HG02852 (cell line): Measurements from ENCODE around the gene TELO2.
"Not testable (repeated sequence)": the region's sequence is repeated elsewhere in the genome, so short reads cannot be mapped to it uniquely, and the experiment has no call there.

Experiments
- ATAC-seq: cut with Tn5 transposase; IDR thresholded peaks from one replicate; pipeline ENCODE4 v1.9.1; 2021; ENCODE audit warnings: mild to moderate bottlenecking, moderate library complexity; ENCODE audit not compliant: unreplicated experiment

The TELO2 gene

DNA sequence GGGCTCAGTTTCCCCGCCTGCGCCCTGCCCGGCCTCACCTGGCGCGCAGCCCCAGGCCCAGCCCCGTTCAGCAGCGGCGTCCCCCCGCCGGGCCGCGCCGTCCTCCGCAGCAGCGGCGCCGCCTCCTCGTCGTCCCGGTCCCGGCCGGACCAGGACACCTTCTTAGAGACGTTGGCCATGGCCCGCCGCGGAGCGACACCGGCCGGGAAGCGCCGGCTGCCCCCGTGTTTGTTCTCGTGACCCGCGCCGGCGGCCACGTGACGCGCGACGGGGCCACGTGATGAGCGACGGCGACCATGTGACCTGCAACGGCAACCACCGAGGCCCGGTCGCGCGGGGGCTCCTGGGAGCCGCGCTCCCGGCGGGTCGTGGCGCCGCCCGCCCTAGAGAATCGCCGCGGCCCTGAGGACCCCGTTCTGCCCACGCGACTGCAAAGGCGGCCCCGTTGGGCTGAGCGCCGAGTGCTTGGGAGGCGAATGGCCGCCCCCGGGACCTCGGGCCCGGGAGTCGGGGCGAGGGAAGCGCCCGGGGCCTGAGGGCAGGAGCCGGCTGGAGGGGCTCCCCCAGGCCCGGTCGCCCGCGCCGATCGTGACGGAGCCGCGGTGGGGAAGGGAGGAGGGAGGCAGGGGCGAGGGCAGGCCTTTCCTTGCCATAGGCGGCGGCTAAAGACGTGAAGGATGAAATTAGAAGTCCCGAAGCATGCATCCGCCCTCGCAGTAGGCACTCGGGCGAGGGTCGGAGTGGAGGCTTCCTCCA lies 18.2 kb upstream of the TELO2 start, which contains the start of gene CLCN7:
CLCN7 (minus strand) TSS at position 233 of the 756 bp plus-strand sequence; CDS start at position 179, 54 bp downstream.
- ATAC-seq: peak; percentile 85

GRCh38 chr16:1475552-1476114 lies 17.5 kb upstream of the TELO2 start:
- no peak for ATAC-seq

DNA sequence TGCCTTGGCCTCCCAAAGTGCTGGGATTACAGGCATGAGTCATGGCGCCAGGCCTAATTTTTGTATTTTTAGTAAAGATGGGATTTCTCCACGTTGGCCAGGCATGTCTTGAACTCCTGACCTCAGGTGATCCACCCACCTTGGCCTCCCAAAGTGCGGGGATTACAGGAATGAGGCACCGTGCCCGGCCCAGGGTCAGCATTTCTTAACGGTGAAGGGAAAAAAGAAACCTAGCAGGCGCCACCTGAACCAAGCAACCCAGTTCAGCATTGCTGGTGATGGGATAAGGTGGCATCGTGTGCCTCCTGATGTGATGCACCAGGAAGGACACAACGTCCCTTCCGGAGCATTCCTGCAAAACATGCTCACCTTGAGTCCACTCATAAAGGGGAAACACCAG lies 16.1 kb upstream of the TELO2 start:
- ATAC-seq: no peak

DNA sequence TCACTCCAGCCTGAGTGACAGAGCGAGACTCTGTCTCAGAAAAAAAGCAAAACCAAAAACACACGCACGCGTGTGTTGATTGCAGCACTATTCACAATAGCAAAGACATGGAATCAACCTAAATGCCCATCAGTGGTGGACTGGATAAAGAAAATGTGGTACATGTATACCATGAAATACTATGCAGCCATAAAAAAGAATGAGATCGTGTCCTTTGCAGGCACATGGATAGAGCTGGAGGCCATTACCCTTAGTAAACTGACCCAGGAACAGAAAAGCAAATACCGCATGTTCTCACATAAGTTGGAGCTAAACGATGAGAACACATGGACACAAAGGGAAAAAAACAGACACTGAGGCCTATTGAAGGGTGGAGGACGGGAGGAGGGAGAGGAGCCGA lies 14.2 kb upstream of the TELO2 start:
- ATAC-seq: not testable (repeated sequence)

- ATAC-seq: no peak
Observed at GRCh38 chr16:1481906-1482835, 11.0 kb upstream of the TELO2 start.

DNA sequence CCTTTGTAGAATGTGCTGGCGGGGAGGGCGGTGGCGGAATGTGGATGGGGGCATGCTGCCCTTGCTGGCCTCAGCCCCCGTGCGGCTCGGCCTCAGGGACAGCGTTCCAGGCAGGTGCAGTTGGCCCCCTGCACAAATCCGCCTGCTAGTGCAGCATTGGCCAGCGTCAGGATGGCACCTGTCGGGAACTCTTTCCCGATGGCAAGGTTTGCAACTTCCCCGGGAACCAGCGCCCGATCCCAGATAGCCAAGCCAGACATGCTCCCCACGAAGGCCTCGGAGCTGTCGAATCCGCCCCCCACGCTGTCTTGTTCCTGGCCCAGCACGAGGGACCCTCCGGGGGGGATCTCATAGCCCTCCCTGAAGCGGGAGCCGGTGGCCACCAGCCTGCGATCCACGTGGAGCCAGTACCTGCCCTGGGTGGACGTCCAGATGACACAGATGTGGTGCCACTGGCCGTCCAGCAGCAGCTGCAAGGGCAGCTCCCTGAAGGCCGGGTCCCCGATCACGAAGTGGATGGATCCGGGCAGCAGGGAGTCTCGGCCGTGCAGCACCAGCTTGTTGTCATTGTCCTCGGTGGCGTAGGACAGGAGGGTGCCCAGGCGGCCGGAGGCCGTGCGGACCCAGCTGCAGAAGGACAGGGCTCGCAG lies 7.2 kb upstream of the TELO2 start:
- no peak for ATAC-seq

DNA sequence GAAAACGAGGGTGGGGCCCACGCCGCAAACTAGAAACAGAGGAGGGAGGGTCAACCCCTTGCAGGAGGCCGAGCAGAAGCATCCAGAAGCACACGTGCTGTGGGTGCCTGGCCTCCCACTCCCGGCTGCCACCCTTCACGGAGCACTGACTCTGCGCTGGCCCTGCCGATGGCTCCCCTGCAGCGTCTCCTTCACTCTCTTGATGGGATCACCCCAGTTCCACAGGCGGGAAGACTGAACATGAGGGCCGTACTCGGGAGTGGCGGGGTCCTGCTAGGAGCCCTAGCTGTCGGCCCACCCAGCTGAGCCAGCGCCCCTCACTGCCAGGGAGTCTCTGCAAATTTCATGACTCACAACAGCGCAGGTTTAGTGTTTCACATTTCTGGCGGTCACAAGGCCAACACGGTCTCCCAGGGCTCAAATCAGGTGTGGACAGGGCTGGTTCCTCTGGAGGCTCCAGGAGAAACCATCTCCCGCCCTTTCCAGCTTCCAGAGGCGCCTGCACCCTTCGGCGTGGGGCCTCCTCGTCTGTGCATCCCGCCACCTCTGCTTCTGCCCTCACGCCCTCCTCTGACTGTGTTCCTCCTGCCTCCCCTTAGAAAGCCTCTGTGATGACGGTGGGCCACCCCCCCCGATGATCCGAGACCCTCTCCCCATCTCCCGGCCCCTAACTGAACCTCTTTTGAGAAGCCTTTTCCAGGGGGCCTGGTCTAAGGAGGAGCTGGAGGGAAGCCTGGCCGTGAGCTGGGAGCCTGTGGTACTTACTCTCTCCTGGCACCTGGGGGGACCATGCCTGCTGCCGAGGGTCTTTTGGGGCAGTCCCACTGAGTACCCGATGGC lies 6.4 kb upstream of the TELO2 start:
- ATAC-seq: no peak

DNA sequence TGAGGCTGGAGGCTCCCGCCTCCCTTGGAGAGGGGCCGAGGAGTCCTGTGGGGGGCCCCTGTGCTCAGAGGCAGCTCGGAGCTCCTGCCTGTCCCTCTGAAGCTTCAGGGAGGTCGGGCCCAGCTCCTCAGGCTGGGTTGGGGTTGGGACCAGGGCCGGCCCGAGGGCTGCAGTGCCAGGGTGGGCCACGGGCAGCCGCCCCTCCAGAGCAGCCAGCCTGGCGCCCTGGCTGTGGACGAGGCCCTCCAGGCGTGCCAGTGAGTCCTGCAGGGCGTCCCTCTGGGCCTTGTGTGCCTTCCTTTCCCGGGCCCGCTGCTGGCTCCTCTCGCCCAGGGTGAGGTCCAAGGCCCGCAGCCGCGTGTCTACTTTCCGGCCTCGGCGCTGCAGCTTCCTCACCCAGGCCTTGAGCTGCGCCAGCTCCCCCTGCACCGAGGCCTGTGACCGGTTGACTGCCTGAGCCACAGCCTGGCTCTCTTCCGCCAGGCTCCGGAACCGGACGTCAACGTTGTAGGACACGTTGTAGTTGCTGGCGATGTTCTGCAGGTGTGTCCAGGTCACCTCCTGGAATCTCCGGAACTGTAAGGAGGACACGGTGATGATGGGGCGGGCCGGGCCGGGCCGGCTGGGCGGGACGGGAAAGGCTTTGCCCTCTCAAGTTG lies 5.6 kb upstream of the TELO2 start:
- no peak for ATAC-seq

DNA sequence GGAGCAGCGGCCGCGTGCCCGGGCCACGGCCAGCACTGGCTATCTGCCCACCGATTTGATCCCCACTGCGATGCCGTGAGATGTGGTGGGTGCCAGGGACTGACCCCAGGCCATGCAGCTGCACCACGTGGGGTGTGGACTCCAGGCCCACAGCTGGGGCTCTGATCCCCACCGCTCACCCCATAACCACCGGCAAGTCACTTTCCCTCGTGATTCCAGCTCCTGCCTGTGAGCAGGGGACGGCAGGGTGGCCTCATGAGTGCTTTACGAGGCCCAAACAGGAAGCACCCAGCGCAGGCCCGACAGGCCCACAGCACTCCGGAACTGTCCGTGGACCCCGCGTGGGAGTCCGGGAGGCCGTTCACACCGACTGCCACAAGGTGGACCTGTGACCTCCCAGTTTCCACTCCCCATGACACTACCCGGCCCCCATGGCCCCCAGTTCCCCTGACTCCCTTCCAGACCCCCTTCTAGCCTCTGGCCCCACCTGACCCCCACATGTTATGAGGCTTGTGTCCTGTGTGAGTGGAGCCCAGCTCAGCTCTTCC lies 5.0 kb upstream of the TELO2 start:
- no peak for ATAC-seq

- no peak for ATAC-seq
Observed at GRCh38 chr16:1488619-1489018, 4.5 kb upstream of the TELO2 start, which contains the start of gene PTX4. TSS of gene PTX4 (minus strand) at chr16:1488944. CDS start at chr16:1488909, 35 bp downstream.

- ATAC-seq: no peak
Observed at GRCh38 chr16:1489077-1489476, 4.1 kb upstream of the TELO2 start.

DNA sequence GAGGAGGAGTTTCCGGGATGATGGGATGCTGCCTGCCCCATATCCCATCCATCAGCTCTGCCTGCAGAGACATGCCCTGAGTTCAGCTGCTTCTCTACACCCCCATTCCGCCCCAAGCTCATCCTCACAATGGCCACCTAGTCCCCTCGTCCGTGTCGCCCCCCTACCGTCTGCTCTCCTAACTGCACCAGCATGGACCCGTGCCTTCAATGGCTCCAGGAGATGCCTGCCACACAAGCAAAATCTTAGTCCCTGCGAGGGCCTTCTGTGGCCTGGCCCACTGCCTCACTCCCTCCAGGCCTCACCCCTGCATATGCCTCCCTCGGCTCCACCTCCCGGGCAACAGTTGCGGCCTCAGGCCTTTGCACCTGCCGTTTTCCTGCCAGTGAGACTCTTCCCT lies 1.8 kb upstream of the TELO2 start:
- no peak for ATAC-seq

- ATAC-seq: no peak
Observed at GRCh38 chr16:1492082-1492922, 858 bp upstream of the TELO2 start.

GRCh38 chr16:1493746-1494094 lies 560 bp downstream of the TELO2 start:
- ATAC-seq: no peak

GRCh38 chr16:1494129-1494640 lies 1.0 kb downstream of the TELO2 start:
- ATAC-seq: no peak

DNA sequence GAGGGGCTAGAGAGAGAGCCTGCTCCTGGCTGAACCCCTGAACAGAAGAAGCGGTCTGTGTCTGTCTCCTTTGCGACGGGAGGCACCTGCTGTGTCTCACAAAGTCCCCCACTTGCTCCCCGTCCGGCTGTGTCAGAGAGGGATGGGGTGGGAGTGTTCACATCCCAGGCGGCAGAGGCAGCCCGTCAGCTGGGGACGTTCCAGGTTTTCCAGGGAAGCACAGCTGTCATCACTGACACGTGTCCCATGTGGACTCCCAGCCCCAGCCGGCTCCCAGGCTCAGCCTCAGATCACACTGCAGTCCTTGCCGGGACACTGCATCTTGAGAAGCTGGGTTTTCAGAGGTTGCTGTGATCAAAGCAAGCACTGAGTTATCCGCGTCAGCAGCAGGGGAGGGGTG lies 1.6 kb downstream of the TELO2 start:
- ATAC-seq: no peak

DNA sequence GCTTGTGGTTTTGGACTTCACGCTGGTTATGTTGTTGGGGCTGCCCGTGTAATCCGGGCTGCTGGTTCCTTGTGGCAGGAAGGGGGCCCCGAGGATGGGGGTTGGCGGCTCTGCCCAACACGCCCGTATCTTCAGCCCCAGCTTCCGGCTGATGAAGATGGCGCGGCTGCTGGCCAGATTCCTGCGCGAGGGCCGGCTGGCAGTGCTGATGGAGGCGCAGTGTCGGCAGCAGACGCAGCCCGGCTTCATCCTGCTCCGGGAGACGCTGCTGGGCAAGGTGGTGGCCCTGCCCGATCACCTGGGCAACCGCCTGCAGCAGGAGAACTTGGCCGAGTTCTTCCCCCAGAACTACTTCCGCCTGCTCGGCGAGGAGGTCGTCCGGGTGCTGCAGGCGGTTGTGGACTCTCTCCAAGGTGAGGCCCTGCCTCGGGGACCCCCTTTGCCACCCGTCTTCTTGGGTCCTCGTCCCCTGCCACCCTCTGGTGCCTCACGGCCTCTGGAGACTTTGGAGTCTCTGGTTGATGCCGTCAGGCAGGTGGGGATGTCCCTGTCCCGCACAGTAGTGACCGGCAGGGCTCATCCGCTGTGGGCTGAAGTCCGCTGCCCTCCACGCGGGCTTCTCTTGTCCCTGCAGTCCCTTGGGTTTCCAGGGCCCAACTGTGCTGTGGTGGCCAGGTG lies 2.2 kb downstream of the TELO2 start:
- no peak for ATAC-seq

DNA sequence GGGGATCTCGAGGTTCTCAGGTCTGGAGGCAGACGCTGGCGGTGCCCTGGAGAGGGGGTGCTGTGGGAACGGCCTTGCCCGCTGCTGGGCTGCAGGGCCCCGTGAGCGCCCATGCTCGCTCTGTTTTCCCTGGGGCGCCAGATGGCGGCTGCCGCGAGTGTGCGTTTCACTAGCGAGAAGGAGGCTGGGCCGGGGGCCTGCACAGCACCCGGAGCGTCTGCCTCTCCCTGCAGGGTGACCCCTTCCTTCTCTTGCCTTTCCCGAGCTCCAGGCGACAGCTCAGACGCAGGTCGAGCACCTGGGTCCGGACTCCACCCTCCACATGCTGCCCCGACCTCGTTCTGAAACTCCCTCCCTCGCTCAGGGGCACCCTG lies 2.7 kb downstream of the TELO2 start:
- ATAC-seq: no peak
